ENCODE data around the gene DENND10.

DNA sequence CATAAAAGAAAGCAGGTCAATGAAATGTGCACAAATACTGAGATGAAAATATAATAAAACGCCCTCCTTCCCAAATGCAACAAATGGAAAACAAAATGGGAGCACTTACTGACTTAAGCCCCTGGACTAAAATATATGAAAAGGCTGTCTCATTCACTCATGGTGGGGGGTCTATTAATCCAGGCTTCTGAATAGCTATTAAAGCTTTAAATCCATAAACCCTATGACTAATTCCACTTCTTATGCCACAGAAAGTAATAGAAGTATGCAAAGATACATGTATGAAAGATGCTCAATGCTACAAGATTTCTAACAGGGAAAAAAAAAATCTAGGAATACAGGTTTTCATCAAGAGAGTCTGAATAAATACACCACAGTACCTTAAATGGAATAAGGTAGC is 43.8 kb upstream of the DENND10 start:
- TF ChIP-seq, protein P1, sequence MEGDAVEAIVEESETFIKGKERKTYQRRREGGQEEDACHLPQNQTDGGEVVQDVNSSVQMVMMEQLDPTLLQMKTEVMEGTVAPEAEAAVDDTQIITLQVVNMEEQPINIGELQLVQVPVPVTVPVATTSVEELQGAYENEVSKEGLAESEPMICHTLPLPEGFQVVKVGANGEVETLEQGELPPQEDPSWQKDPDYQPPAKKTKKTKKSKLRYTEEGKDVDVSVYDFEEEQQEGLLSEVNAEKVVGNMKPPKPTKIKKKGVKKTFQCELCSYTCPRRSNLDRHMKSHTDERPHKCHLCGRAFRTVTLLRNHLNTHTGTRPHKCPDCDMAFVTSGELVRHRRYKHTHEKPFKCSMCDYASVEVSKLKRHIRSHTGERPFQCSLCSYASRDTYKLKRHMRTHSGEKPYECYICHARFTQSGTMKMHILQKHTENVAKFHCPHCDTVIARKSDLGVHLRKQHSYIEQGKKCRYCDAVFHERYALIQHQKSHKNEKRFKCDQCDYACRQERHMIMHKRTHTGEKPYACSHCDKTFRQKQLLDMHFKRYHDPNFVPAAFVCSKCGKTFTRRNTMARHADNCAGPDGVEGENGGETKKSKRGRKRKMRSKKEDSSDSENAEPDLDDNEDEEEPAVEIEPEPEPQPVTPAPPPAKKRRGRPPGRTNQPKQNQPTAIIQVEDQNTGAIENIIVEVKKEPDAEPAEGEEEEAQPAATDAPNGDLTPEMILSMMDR (conservative IDR thresholded peaks at IDR 0.05), result no peak
- TF ChIP-seq ZFX (IDR thresholded peaks at IDR 0.05), result no peak

All from C4-2B (cell line).